K562 (cell line): ENCODE results near the gene CSTF1. TPM values are rescaled to one million over a fixed set of nuclear protein-coding genes. Genes with fewer than 3 reads are reported as not detected.

Experiments used
- ATF7 ChIP-seq: fragments of 450-650 bp; IDR thresholded peaks from 2 replicates; pipeline ENCODE4 v1.7.1; 2014; ENCODE audit warnings: mild to moderate bottlenecking, moderate library complexity
- CBFB ChIP-seq: sonication (generic); formaldehyde crosslinking; IDR thresholded peaks from 2 replicates; pipeline ENCODE4 v1.4.0; 2020; ENCODE audit warnings: mild to moderate bottlenecking, missing genetic modification reagents
- EP300 ChIP-seq: IDR thresholded peaks from 2 replicates; pipeline ENCODE4 v1.6.1; 2012; ENCODE audit warnings: low read length, improper control_type of control experiment
- GABPB1 ChIP-seq: sonication (generic); formaldehyde crosslinking; IDR thresholded peaks from 2 replicates; pipeline ENCODE4 v1.8.0; 2022; ENCODE audit warnings: mild to moderate bottlenecking, missing genetic modification reagents
- GABPB2 ChIP-seq: fragments of 250-450 bp; sonication (Bioruptor Pico); conservative IDR thresholded peaks from 2 replicates; pipeline ENCODE4 v1.5.1; 2021; ENCODE audit warnings: mild to moderate bottlenecking
- NRF1 ChIP-seq, 2 experiments: fragments of 450-650 bp; IDR thresholded peaks in 1 of 2; conservative IDR thresholded peaks in 1 of 2; 2 replicates each; pipeline ENCODE4 v1.6.1; 2014; ENCODE audit warnings: mild to moderate bottlenecking in 2 of 2
- PML ChIP-seq: IDR thresholded peaks from 2 replicates; pipeline ENCODE4 v1.6.1; 2012; ENCODE audit warnings: low read length, inconsistent platforms
- TCF7 ChIP-seq: sonication (generic); IDR thresholded peaks from 2 replicates; pipeline ENCODE4 v1.6.1; 2016; ENCODE audit warnings: antibody characterized with exemption, borderline replicate concordance
- ZSCAN32 ChIP-seq: fragments of 450-650 bp; formaldehyde crosslinking; IDR thresholded peaks from 2 replicates; pipeline ENCODE4 v1.4.0; 2020; ENCODE audit warnings: mild to moderate bottlenecking, moderate library complexity
- polyA plus RNA-seq, 8 experiments: library from polyadenylated mRNA; depleted of rRNA in 4 of 8; stranded (reverse) in 5 of 8; unstranded in 3 of 8; fragments of >200 nt; fragmentation: Nextera tagmentation in 2 of 8; fragmentation: Illumina TruSeq in 1 of 8; extraction: Ambion mirVana in 2 of 8; extraction: Trizol in 1 of 8; gene quantifications; 2 replicates each; pipeline versions ENCODE4 v1.2.1 to v1.2.3, GENCODE V29; 2011 to 2014; ENCODE audit warnings: inconsistent platforms in 1 of 8, missing spikeins in 1 of 8
- total RNA-seq, 7 experiments: library from RNA; depleted of rRNA in 6 of 7; stranded (reverse); fragments of >200 nt in 6 of 7; fragmentation: Illumina TruSeq in 2 of 7; extraction: Trizol in 2 of 7; gene quantifications; 2 replicates each; pipeline versions ENCODE4 v1.2.1 to v1.2.3, GENCODE V29; 2011 to 2021; ENCODE audit warnings: low replicate concordance in 1 of 7
- TF ChIP-seq, protein P1 (sequence below): sonication (generic); formaldehyde crosslinking; IDR thresholded peaks from 2 replicates; pipeline ENCODE4 v1.8.1; 2023; ENCODE audit warnings: missing genetic modification reagents, mild to moderate bottlenecking, borderline replicate concordance
- TF ChIP-seq, protein P2 (sequence below), 2 experiments: fragments of 450-650 bp; conservative IDR thresholded peaks; 2 replicates each; pipeline ENCODE4 v1.6.1; 2017; ENCODE audit warnings: mild to moderate bottlenecking in 2 of 2, moderate library complexity in 2 of 2
- TF ChIP-seq, protein P3 (sequence below): fragments of 450-650 bp; IDR thresholded peaks from 2 replicates; pipeline ENCODE4 v1.6.1; 2016; ENCODE audit warnings: antibody characterized with exemption
- TF ChIP-seq, protein P4 (sequence below), 2 experiments: fragments of 450-650 bp in 1 of 2; sonication (generic) in 1 of 2; formaldehyde crosslinking; conservative IDR thresholded peaks; 2 replicates each; pipeline versions ENCODE4 v1.4.0 to v1.8.1; 2020 to 2022; ENCODE audit warnings: mild to moderate bottlenecking in 1 of 2, missing genetic modification reagents in 1 of 2
- TF ChIP-seq, protein P5 (sequence below), 2 experiments: IDR thresholded peaks in 1 of 2; conservative IDR thresholded peaks in 1 of 2; 2 replicates each; pipeline ENCODE4 v1.6.1; 2016; ENCODE audit warnings: low read depth in 2 of 2, mild to moderate bottlenecking in 1 of 2, missing compliant biosample characterization in 1 of 2, missing genetic modification characterization in 1 of 2, moderate library complexity in 1 of 2

CSTF1 gene
- total and polyA plus RNA-seq, 9 of the 15 experiments (the other 6 are each of a cell fraction or from before 2014, with no cell fraction given) = 30.8 to 110 (median 53.4) TPM

GRCh38 chr20:56411759-56412472 lies 19.5 kb downstream of the CSTF1 start, which contains the start of gene CASS4 (continued):
- TF ChIP-seq, protein P1, sequence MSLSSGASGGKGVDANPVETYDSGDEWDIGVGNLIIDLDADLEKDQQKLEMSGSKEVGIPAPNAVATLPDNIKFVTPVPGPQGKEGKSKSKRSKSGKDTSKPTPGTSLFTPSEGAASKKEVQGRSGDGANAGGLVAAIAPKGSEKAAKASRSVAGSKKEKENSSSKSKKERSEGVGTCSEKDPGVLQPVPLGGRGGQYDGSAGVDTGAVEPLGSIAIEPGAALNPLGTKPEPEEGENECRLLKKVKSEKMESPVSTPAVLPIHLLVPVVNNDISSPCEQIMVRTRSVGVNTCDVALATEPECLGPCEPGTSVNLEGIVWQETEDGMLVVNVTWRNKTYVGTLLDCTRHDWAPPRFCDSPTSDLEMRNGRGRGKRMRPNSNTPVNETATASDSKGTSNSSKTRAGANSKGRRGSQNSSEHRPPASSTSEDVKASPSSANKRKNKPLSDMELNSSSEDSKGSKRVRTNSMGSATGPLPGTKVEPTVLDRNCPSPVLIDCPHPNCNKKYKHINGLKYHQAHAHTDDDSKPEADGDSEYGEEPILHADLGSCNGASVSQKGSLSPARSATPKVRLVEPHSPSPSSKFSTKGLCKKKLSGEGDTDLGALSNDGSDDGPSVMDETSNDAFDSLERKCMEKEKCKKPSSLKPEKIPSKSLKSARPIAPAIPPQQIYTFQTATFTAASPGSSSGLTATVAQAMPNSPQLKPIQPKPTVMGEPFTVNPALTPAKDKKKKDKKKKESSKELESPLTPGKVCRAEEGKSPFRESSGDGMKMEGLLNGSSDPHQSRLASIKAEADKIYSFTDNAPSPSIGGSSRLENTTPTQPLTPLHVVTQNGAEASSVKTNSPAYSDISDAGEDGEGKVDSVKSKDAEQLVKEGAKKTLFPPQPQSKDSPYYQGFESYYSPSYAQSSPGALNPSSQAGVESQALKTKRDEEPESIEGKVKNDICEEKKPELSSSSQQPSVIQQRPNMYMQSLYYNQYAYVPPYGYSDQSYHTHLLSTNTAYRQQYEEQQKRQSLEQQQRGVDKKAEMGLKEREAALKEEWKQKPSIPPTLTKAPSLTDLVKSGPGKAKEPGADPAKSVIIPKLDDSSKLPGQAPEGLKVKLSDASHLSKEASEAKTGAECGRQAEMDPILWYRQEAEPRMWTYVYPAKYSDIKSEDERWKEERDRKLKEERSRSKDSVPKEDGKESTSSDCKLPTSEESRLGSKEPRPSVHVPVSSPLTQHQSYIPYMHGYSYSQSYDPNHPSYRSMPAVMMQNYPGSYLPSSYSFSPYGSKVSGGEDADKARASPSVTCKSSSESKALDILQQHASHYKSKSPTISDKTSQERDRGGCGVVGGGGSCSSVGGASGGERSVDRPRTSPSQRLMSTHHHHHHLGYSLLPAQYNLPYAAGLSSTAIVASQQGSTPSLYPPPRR (CRISPR knock-in tag) = peak; percentile 98
- TF ChIP-seq, protein P2, sequence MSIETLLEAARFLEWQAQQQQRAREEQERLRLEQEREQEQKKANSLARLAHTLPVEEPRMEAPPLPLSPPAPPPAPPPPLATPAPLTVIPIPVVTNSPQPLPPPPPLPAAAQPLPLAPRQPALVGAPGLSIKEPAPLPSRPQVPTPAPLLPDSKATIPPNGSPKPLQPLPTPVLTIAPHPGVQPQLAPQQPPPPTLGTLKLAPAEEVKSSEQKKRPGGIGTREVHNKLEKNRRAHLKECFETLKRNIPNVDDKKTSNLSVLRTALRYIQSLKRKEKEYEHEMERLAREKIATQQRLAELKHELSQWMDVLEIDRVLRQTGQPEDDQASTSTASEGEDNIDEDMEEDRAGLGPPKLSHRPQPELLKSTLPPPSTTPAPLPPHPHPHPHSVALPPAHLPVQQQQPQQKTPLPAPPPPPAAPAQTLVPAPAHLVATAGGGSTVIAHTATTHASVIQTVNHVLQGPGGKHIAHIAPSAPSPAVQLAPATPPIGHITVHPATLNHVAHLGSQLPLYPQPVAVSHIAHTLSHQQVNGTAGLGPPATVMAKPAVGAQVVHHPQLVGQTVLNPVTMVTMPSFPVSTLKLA (conservative IDR thresholded peaks at IDR 0.05) = peak; percentile 87 to 97
- TF ChIP-seq, protein P3, sequence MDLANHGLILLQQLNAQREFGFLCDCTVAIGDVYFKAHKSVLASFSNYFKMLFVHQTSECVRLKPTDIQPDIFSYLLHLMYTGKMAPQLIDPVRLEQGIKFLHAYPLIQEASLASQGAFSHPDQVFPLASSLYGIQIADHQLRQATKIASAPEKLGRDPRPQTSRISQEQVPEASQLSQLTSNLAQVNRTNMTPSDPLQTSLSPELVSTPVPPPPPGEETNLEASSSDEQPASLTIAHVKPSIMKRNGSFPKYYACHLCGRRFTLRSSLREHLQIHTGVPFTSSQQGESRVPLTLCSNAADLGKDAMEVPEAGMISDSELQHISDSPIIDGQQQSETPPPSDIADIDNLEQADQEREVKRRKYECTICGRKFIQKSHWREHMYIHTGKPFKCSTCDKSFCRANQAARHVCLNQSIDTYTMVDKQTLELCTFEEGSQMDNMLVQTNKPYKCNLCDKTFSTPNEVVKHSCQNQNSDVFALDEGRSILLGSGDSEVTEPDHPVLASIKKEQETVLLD = peak; percentile 25; the same call in 1 of the 2 replicates
- TF ChIP-seq GABPB1 (CRISPR knock-in tag) (peak; percentile 17; the same call in 1 of the 2 replicates), CBFB (CRISPR knock-in tag) (0 out of 2 replicates have a peak, but pooled peaks have one; percentile 60), ZSCAN32 (no peak), EP300 (peak; percentile 99), PML (peak; percentile 98), NRF1 (conservative IDR thresholded peaks at IDR 0.05 in 1 of 2, IDR thresholded peaks at IDR 0.05 in 1 of 2) (peak in 1 of 2 experiments; percentile 41; a peak in 2 of 4 replicates), GABPB2 (CRISPR knock-in tag) (no peak), ATF7 (peak; percentile 93), TCF7 (peak; percentile 100)
- TF ChIP-seq, protein P4, sequence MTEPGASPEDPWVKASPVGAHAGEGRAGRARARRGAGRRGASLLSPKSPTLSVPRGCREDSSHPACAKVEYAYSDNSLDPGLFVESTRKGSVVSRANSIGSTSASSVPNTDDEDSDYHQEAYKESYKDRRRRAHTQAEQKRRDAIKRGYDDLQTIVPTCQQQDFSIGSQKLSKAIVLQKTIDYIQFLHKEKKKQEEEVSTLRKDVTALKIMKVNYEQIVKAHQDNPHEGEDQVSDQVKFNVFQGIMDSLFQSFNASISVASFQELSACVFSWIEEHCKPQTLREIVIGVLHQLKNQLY (CRISPR knock-in tag; conservative IDR thresholded peaks at IDR 0.05) = no peak
- TF ChIP-seq, protein P5, sequence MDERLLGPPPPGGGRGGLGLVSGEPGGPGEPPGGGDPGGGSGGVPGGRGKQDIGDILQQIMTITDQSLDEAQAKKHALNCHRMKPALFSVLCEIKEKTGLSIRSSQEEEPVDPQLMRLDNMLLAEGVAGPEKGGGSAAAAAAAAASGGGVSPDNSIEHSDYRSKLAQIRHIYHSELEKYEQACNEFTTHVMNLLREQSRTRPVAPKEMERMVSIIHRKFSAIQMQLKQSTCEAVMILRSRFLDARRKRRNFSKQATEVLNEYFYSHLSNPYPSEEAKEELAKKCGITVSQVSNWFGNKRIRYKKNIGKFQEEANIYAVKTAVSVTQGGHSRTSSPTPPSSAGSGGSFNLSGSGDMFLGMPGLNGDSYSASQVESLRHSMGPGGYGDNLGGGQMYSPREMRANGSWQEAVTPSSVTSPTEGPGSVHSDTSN (CRISPR knock-in tag; IDR thresholded peaks at IDR 0.05; ENCODE audit: low read depth) = no peak; the same call in 1 of the 2 replicates
- TF ChIP-seq, protein P5 (tag; conservative IDR thresholded peaks at IDR 0.05; ENCODE audit: low read depth) = peak; percentile 88
